GM04504 (cell line): ENCODE data around the gene ADD1.

Experiments
- DNase-seq: peaks from one replicate; pipeline ENCODE4 v3.0.0-alpha.2; 2012; ENCODE audit warnings: low read depth

ADD1 gene

DNA sequence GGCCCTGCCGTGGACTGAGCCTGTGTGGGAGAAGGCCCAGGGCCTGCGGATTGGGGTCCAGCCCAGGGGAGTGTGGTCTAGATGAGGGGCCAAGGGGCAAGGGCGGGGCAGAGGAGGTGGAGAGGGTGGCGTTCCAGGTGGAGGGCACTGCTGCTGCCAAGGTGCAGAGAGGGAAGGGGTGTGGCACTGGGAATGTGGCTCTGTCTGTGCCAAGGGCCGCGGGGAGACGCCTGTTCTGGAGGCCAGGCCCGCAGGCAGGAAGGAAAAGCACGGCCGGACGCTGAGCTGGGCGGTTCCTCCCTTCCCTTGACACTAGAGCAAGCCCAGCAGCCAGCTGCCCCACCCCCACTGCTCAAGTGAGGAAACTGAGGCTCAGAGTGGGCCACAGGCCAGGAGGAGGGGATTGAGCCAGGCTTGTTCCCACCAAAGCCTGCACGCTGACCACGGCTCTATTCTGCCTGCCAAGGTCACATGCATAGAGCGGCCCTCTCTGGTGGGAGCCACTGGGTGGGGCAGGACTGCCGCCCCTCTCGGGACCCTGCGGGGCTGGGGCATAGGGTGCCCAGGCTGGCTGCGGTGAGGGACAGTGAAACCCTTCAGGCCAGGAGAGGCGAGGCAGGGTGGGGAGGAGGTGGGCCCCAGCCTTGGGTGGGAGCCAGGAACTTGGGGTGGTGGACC lies 37.8 kb upstream of the ADD1 start:
- no peak for DNase-seq

DNA sequence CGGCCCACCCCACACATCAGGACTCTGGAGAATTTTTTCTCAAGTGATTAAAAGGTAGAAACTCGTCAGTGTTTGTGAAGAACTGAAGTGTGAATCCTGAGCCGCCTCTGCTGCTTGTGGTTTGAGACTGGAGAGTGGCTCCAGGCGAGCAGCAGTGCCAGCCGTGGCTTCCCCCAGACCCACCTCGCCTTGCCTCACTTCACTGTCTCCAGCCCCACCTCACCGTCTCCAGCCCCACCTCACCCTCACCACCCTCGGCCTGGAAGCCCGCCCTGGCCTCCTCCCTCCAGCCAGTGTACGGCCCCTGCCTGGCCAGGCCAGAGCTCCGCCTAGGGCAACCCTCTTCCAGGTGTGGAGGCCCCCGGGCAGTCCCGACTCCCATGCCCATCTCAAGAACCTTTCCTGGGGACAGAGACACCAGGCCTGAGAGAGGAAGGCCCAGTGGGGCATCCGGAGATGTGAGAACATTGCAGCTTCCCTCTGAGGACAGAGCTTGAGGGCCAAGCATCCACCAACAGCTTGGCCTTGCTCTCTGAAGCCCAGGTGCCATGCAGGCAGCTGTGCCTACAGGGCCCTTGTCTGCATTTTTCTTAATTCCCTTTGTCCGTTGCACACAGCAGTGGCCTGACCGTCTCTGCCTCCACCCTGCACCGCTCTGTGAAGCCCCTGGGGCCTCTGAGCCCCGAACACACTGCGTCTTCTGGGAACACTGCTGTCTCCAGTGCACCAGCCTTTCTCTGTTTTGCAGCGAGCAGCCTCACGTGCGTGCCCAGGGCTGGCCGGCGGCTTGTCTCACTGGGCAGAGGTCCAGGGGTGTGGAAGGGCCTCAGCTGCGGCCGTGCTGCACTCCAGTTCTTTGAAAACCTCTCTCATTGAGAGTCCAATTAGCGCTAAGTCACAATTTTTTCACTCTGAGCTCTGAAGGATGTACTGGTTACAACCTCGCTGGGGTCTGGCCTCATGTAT lies 37.0 kb upstream of the ADD1 start:
- no peak for DNase-seq

DNA sequence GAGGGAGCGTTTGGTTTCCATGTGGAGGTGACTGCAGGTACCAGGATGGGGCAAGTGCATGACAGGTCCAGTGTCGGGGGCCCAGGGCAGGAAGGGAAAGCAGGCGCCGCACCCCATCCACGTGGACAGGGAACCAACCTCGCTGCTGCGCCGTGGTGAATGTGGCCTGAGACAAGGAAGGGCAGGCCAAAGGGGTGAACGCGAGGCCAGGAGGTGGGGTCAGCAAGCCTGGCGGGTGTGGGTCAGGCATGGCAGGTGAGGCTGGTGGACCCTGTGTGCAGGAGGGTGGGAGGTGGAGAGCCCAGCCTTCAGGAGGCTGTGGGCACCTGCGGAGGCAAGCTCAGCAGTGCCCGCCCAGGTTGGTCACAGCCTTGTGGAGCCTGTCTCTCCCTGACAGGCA lies 36.1 kb upstream of the ADD1 start:
- DNase-seq: no peak

DNA sequence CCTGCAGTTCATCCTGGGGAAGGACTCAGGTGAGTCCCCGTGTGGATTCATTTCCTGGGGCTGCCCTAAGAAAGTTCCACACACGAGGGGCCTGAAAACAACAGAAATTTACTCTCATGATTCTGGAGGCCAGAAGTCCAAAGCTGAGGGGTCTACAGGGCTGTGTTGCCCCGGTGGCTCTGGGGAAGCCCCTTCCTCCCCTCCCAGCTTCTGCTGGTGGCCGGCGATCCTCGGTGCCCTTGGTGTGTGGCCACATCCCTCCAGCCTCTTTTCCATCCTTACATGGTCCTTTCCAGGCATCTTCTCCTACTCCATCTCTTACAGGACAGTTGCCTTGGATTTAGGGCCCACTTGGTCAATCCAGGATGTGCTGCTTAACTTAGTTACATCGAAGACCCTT lies 35.6 kb upstream of the ADD1 start:
- DNase-seq: no peak

DNA sequence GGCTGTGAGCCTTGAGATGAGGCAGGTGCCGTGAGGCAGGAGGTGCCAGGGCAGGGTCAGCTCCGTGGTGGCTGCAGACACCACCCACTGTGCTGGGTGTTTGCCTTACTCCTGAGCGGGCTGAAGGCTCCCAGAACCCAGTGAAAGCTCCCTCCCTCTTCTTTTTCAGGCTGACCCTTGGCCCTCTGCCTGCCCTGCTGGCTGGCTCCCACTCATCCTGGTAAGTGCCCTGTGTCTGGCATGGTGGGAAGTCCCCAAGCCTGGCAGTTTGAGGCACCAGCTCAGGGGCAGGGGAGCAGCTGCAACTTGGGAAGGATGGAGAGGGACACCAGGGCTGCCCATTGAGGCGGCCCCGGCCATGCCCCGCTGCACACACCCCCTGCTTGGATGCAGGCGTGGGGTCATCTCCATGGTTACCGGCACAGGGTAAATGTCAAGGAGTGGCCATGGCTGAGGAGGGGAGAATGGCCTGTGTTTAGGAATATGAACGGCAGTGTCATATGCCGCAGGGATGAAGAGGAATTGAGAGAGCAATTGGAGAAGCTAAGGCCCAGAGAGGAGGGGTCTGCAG lies 33.9 kb upstream of the ADD1 start:
- DNase-seq: no peak

DNA sequence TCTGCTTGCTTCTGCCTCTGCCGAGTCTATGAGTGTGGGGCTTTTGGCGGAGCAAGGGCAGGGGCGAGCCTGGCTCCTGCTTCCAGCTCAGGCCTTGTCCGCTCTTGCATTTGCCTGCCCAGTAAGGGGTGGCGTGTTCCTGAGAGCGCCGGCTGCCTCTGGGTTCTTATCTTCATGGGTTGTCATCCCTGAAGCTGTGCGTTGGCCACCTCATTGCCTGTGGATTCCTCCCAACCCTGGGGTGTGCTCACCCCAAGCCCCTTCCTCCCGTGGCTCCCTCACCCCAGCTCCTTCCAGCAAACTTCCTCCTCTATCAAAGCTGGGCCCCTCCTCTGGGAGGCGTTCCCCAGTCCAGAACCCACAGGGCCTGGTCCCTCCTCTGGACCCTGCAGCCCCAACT lies 33.3 kb upstream of the ADD1 start:
- no peak for DNase-seq

DNA sequence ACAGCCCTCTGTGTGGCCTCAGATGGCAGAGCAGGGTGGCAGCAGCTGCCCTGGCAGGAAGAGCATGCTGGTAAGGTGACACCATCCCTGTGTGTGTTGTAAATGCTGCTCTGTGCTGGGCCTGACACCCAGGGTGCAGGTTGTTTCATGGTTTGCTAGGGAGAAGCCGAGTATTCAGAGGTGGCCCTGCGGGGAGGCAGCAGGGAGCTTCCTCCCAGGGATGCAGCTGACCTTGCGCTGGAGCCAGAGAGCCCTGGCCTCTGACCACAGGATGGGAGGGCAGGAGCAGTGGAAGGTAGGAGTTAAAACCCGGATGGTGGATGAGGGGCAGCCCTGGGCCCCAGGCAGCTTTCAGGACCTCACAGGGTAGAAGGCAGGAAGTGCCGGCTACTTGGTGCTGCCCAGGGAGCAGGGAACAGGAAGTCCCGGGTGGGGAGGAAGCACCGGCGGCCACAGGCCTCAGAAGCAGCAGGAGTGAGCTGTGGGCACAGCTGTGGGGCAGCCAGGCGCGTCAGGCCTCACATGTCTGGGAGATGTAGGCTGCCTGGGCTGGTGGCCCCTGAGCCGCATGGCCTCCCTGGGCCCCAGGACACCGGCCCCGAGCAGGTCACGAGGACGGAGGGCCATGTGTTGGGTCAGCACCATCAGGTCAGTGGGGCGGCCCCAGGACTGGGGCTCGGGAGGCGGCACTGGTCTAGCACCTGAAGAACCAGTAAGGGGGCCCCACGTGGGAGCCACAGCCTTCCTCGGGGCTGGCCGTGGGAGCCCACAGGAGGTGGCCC lies 31.6 kb upstream of the ADD1 start:
- DNase-seq: no peak

- no peak for DNase-seq
These were observed 30.9 kb upstream of the ADD1 start for GRCh38 chr4:2812612-2813354.

- no peak for DNase-seq
These were observed 29.9 kb upstream of the ADD1 start for GRCh38 chr4:2813446-2814405.

GRCh38 chr4:2814627-2815270 lies 28.9 kb upstream of the ADD1 start:
- DNase-seq: no peak

- DNase-seq: no peak
These were observed 27.2 kb upstream of the ADD1 start for GRCh38 chr4:2816401-2816954.

DNA sequence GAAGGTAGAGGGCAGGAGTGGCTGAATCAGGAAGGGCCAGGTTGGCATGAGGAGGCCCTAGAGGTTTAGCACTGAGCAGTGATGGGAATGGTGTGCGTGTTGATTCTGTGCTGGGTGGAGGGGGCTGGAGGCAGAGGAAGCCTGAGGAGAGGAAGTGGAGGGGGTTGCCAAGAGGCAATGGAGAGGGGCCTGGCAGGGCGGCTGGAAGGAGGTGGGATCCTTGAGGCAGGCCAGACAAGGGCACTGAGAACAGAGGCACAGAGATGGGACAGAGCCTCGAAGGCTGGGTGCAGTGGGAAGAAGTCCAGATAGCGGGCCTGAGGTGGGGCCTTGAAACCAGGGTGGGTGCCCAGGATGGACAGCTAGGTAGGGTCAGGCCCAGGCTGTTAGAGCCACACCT lies 26.5 kb upstream of the ADD1 start:
- DNase-seq: no peak

DNA sequence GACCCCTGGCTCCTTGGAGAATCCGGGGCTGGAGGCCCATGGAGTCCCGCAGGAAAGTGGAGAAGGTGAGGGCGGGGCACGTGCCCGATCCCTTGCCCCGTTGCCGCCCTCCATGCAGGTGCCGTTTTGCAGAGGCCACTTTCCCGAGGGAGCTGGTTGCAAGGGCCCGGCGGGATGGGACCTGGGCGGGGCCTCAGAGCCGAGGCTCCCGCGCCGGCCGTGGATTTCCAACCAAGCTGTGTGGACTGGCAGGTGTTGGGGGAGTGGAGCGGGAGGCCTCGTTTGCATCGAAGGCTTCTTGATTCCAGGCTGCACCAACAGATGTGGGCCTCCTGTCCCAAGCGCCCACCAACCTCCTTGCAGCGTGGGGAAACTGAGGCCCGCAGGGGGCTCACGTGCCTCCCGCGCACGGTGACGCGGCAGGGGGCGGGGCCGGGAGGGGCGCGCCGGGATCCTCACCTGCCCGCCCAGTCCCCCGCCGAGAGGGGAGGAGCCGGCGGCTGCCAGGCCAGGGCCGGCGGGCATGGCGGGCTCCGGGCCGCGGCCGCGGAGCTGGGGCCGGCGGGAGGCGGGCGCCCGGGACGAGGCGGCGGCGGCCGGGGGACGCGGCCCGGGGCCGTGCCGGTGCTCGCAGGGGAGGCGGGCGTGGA lies 25.8 kb upstream of the ADD1 start:
- DNase-seq: no peak

GRCh38 chr4:2818351-2818939 lies 25.2 kb upstream of the ADD1 start:
- no peak for DNase-seq

- no peak for DNase-seq
These were observed 24.1 kb upstream of the ADD1 start for GRCh38 chr4:2819244-2820215.

DNA sequence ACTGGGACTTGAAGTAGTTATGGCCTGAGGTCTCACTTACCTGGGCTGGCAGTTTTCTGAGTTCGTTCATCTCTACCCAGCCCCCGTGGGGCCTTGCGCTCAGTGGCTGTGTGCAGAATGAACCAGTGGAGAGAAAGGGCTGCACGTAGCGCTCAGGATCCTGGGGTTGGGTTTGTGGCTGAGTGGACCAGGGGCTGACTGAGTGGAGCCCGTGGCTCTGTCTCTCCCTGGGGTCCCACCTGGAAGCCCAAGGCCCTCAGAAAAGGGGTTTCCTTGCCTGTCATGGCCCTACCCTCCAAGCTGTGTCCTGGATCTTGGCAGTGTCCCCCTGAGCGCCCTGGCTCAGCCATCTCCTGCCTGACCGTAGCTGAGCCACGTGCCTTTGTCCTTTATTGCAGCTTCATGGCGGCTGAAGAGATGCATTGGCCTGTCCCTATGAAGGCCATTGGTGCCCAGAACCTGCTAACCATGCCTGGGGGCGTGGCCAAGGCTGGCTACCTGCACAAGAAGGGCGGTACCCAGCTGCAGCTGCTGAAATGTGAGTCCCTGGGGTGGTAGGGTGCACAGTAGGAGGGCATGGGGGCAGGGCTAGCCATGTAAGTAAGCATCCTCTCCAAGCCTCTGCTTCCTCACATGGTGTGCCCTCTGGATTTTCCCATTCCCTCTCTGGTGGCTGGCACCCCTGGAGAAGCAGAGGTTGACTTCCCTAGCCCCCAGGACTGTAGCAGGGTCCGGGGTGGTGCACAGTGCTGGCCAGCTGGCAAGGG lies 23.2 kb upstream of the ADD1 start:
- DNase-seq: no peak
